VCaP (cell line): ENCODE results near the gene PPIL6.

Experiments
- H3K27ac ChIP-seq: fragments of 450-650 bp; 2 replicates; pipeline ENCODE4 v1.5.1; 2017
- TF ChIP-seq, protein P1 (sequence below): fragments of 450-650 bp; conservative IDR thresholded peaks from 2 replicates; pipeline ENCODE4 v1.5.1; 2017; ENCODE audit warnings: mild to moderate bottlenecking, moderate library complexity

The PPIL6 gene

DNA sequence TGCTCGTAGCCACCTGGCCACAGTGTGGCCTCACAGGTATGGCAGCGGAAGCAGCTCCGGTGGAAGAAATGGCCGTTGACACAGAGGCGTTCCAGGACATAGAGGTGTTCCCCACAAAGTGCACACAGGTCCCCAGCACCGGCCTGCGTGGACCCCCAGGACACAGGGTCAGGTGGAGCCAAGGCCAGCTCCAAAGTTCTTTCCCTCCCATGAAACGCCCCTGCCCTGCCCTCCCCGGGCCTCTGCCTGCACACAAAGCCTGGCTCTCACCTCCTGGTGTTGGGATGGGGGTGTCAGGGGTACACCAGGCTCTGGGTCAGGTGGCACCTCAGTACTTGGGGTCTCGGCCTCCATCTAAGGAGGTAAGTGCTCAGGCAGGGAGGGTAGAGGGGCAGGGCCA is 6.7 kb upstream of the PPIL6 start:
- no peak overlapping the region for H3K27ac ChIP-seq
- TF ChIP-seq, protein P1, sequence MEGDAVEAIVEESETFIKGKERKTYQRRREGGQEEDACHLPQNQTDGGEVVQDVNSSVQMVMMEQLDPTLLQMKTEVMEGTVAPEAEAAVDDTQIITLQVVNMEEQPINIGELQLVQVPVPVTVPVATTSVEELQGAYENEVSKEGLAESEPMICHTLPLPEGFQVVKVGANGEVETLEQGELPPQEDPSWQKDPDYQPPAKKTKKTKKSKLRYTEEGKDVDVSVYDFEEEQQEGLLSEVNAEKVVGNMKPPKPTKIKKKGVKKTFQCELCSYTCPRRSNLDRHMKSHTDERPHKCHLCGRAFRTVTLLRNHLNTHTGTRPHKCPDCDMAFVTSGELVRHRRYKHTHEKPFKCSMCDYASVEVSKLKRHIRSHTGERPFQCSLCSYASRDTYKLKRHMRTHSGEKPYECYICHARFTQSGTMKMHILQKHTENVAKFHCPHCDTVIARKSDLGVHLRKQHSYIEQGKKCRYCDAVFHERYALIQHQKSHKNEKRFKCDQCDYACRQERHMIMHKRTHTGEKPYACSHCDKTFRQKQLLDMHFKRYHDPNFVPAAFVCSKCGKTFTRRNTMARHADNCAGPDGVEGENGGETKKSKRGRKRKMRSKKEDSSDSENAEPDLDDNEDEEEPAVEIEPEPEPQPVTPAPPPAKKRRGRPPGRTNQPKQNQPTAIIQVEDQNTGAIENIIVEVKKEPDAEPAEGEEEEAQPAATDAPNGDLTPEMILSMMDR = no peak

DNA sequence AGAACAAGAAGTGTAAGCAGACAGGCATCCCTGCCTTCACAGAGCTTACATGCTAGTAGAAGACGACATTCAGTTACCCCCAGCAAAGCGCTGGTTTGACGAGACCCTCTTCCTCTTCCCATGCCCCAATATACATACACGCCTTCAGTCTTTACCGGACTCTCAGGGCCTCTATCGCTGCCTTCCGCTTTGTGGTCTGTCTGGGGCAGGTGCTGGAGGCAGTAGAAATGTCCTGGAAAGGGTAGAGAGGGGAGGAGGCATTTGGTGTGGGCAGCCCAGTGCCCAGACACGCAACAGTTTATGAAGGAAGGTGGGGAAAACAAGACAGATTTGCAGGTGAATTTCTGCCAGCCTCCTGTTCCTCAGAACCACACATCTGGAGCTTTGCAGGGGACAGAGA is 6.1 kb upstream of the PPIL6 start:
- TF ChIP-seq, protein P1 = no peak
- no peak overlapping the region for H3K27ac ChIP-seq

DNA sequence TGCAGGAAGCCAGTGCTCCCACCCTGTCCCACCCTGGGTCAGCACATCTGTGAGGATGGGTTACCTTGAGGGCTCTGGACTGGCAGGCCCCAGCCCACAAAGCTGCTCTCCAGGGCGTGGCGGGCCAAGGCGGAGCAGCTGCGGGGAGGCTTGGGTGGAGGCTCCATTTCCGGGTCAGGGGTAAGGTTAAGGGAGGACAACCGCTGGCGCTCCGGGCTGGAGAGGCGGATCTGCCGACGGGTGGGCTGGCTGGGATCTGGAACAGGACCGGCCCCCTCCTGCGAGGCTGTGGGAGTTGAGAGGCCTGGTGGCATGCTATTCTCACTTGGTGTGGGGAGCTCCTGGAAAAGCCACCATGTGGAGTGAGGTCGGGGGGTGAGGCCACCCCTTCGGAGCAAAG is 5.6 kb upstream of the PPIL6 start:
- H3K27ac ChIP-seq = no peak overlapping the region
- TF ChIP-seq, protein P1 = no peak

DNA sequence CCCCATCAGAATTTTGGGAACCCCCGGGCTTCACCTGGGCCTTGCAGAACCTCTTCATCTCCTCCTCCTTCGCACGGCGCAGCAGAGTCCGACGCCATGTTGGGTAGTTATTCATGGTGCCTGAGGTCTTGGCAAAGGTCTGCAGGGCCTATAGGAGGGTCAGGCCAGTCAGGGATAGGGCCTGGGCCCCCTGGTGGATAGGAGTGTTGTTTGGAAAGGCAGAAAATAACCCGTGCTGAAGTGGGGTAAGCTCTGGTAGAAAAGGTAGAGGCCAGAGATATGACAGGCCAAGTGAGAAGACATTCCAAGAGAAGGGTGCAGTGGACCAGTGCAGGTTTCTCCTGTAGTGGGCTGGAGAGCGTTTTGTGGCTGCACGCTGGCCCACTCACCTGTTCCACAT is 5.0 kb upstream of the PPIL6 start:
- TF ChIP-seq, protein P1 = no peak
- H3K27ac ChIP-seq = no peak overlapping the region

DNA sequence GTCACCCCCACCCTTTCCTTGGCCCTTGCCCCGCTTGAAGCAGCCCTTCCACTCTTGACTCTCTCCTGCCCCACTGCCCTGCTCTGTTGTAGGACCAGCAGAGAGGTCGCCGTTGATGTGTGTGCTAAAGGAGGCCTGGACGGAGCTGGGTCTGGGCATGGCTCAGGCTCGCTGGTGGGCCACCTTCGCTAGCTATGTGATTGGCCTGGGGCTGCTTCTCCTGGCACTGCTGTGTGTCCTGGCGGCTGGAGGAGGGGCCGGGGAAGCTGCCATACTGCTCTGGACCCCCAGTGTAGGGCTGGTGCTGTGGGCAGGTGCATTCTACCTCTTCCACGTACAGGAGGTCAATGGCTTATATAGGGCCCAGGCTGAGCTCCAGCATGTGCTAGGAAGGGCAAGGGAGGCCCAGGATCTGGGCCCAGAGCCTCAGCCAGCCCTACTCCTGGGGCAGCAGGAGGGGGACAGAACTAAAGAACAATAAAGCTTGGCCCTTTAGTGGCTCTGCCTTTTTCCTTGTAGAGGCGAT is 3.1 kb upstream of the PPIL6 start:
- TF ChIP-seq, protein P1 = no peak

DNA sequence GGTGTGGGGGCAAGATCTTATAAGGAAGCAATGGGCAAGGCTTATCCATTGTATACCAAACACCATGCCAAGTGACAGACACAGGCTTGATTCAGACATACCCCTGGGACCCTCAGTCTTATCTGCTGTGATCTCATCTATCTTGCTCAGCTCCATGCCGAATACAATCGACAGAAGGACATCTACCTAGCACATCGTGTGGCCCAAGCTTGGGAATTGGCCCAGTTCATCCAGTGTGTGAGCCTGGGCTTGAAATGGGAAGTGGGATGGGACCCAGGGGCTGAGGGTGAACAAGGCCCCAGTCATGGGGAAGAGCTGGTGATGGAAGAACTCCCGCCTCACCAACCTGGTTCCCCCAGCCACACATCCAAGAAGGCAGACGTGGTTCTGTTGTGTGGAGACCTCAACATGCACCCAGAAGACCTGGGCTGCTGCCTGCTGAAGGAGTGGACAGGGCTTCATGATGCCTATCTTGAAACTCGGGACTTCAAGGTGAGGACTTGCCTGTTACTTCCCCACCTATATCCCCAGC is 2.0 kb upstream of the PPIL6 start:
- H3K27ac ChIP-seq = no peak overlapping the region
- TF ChIP-seq, protein P1 = no peak

More for the DNA sequence above, 3.1 kb upstream of the PPIL6 start:
- H3K27ac ChIP-seq = no peak overlapping the region

DNA sequence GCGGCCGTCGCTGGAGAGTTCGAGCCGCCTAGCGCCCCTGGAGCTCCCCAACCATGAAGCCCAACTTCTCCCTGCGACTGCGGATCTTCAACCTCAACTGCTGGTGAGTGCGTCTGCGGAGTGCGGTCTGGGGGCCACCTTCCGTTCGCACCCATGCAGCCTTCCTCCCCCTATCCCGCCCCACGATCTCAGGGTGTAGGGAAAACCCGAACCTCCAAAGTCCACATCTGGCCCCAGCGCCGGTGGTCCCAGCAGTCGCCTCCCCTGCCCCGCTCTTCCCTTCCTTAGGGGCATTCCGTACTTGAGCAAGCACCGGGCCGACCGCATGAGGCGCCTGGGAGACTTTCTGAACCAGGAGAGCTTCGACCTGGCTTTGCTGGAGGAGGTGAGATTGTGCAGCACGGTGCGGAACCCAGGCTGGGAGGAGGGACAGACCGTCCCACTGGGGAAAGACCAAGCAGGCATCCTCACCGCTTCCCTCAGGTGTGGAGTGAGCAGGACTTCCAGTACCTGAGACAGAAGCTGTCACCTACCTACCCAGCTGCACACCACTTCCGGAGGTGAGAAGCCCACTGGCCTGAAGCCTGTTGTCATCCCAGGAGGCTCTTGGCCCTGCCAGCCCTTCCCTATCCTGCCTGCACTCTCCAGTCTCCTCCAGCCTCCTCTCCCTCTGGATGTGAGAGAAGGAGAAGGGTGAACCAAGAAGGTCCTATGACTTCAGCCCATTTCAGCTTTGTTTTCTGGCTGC is 815 bp upstream of the PPIL6 start:
- TF ChIP-seq, protein P1 = peak; percentile 52
- peak overlapping the region; percentile 79 for H3K27ac ChIP-seq
